ENCODE results near the gene KSR2.
"Not testable (repeated sequence)": the region's sequence is repeated elsewhere in the genome, so short reads cannot be mapped to it uniquely, and the experiment has no call there.

Gene KSR2

DNA sequence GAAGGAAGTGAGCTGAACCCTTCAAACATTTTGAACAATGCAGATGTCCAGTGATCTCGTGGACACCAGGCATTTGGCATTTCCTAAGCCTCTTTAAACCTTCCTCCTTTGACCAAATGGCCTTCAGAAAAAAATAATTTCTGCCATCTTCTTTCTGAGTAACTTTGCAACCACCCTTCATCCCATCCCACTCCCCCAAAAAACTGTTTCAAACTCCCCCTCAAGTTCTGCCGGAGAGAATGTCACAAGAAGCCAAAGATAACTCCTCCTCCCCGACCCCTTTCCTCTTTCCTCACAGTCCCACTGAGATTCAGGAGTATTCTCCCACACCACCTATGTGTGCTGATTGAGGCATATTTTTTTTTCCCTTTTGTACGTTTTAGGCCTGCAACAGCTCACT lies 1.7 kb downstream of the KSR2 start:
- DNase-seq: no peak

GRCh38 chr12:117966511-117966910 lies 2.3 kb downstream of the KSR2 start:
- DNase-seq: no peak

- no peak for DNase-seq
These were observed 5.0 kb downstream of the KSR2 start for GRCh38 chr12:117963836-117964235.

DNA sequence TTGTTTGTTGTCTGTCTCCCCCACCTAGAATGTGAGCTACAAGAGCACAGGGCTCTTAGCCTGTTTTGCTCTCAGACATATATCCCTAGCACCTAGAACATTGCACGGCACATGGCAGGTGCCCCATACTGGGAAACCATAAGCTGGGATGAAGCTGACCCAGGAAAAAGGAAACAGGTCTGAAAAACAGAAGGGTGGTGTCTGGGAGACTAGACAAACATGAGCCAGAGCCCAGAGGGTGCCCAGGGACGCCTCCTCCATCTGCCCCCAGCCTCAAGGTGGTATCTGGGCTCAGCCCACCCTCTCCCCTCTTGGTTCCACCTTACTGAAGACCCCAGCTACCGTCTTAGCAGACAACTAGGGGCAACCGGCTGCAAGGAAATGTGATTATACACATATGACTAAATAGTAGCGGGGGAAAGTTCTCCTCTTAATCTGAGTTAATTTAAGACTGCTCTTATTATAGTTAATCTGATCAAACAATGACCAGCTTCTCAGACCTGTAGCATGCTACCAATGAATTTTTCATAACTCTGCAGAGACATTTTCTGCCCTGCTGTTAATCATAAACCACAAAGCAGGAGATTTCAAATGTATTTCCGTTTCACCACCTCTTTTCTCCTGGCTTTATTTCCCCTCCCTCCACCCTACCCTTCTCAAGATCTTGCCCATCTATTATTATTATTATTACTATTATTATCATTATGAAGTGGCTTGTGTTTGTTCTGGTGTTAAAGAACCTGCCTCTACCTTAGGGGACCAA lies 31.9 kb downstream of the KSR2 start:
- DNase-seq: no peak

DNA sequence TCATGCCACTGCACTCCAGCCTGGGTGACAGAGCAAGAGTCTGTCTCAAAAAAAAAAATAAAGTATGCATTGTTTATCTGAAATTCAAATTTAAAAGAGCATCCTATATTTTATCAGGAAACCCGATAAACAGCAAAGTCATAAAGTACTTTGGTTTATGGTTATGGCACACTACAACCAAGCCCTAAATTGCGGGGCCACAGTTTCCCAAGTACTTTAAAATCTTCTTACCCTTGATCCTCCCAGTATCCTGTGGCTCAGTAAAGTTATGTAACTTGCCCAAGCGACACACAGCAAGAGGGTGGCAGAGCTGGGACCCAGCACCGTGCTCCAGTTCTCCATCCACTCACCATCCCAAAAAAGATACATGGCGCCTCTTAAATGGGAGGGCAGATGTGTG lies 35.2 kb downstream of the KSR2 start:
- DNase-seq: no peak

- DNase-seq: no peak
These were observed 42.3 kb downstream of the KSR2 start for GRCh38 chr12:117926391-117926899.

- no peak for DNase-seq
These were observed 46.6 kb downstream of the KSR2 start for GRCh38 chr12:117921929-117922777.

GRCh38 chr12:117919479-117919878 lies 49.3 kb downstream of the KSR2 start:
- no peak for DNase-seq

DNA sequence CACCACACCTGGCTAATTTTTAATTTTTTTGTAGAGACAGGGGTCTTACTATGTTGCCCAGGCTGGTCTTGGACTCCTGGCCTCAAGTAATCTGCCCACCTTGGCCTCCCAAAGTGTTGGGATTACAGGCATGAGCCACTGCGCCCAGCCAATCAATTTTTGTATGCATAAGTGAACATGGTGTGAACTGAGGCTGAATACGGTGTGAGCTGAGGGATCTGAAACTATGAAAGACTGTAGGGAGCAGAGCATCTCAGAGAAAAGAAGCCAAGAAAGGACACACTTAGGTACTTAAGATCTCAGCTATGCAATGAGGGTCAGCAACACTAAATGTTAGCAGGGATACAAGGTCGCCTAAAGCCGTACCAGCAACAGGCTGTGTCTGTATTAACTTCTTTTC lies 54.1 kb downstream of the KSR2 start:
- DNase-seq: no peak

DNA sequence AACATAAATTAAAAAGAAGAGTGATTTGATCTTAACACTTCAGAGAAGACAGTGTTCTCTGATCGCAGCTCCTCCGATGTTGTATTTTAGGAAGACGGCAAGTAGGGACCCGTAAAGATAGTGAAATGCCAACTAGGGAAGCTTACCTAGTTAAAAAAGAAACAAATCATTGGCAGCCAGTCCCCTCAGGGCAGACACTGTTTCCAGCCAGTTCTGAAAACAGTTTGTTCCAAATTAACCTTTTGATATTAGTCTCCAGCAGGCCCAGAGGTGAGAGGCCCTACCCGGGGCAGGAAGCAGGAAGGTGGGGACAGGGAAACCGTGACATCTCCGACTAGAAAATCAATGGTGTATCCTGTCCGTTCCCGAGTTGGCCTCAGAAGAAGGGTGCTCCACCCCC lies 56.0 kb downstream of the KSR2 start:
- no peak for DNase-seq

GRCh38 chr12:117908411-117908810 lies 60.4 kb downstream of the KSR2 start:
- DNase-seq: no peak

DNA sequence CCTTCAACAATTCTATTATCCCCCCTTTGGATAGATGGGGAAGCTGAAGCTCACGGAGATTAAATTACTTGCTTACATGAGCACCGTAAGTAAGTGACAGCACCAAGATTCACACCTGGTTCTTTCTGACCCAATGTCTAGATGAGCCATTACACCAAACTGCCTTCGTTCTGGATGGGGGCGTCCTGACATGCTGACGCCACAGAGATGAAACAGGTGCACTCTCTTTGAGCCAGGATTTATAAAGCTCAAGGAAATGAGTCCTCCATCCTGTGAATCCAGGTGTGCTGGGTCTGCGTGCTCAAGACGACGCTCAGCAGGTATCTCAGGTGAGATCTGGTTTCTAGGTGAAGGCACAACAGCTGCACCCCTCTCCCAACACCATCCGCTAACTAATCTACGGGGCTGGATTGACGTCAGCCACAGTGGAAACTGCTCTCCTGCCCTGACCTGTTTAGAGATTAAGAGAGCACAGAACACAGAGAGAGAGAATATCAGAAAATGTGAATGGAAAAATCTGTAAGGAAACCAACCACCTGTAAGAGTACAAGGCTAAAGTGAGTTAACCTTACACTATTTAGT lies 61.6 kb downstream of the KSR2 start:
- DNase-seq: no peak

GRCh38 chr12:117904051-117904450 lies 64.7 kb downstream of the KSR2 start:
- no peak for DNase-seq

- DNase-seq: no peak
These were observed 65.5 kb downstream of the KSR2 start for GRCh38 chr12:117903110-117903840.

DNA sequence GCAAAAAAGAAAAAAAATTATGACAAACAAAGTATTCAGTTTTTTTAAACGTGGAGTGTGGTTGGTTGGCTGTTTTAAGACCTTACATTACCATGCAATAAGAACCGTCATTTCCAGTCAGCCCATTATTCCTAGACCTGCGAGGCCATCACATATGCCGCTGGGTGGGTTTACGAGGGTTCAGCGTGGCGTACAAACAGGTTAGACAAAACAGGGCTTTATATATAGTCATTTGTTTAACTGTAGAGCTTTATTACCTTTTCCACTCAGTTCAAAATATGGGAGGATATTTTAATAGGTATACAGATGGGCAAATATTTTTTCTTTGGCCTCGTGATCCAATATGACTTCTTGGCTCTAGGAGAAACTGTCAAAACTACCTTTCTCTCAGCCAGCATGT lies 67.2 kb downstream of the KSR2 start:
- no peak for DNase-seq

DNA sequence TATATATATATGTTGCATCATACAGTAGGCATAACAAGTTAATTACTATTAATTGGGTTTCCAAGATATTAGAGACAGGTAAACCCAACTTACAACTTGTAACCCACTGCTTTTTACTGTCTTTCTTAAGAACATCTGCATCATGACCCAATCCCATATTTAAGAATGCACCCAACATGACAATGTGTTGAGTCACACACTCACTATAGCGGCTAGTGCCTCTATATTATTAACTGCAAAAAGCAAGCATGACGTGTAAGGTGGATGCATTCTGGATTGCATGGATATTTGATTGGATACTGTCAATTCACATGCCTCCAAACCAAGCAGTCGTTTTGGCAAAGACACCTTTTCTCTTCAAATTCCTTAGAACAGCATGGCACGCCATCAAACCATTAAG lies 68.2 kb downstream of the KSR2 start:
- DNase-seq: no peak

DNA sequence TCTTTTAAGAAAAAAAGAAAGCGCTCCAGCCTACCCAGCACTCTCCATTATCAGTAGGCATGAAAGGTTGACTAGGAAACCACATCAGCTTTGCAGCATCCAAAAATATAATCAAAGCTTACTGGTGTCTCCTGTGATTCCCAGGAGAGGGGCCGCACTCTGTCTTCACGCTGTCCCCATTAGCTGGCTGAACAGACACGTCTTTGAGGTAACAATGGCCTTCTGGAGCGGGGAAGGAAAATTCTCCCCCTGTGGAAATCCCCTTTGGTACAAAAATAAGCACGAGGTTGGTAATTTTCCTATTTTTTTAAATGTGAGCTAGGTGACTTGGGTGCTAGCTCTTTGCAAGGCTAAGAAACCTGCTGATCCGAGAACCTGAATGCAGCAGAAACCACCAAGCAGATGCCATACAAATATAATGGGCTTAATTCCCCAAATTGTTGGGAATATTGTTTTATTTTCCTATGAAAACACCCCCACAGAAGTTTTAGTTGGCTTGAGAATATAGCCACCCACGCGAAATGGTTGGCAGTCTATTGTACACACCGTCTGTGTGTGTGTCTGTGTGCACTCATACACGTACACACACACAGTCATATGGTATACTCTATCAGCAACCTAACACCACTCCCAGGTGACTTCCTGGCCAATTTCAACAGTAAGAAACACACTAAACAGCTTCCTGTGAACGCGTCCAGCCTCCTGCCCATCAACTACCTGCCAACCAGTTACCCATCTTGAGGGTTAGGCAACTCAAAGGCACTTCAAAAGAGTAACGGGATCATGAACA lies 71.2 kb downstream of the KSR2 start:
- no peak for DNase-seq

GRCh38 chr12:117896009-117896408 lies 72.8 kb downstream of the KSR2 start:
- DNase-seq: no peak

GRCh38 chr12:117892441-117892840 lies 76.3 kb downstream of the KSR2 start:
- no peak for DNase-seq

- DNase-seq: not testable (repeated sequence)
These were observed 77.5 kb downstream of the KSR2 start for GRCh38 chr12:117891265-117891664.

DNA sequence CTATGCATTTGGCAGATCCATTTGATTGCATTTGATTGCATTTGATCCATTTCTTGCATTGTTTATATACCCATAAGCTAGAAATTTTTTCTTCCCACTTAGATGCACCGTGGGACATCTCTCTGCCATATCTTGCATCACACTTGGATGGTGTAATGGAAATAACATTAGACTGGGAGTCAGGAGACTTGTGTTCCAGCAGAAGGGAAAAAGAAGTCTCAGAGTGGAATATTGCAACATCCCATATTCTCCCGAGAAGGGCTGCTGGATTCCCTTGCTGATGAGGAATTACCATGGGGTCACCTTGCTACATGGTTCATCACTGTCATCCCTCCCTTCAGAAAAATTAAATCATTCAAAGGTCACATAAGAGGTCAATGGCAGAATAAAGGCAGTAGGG lies 78.1 kb downstream of the KSR2 start:
- DNase-seq: no peak

DNA sequence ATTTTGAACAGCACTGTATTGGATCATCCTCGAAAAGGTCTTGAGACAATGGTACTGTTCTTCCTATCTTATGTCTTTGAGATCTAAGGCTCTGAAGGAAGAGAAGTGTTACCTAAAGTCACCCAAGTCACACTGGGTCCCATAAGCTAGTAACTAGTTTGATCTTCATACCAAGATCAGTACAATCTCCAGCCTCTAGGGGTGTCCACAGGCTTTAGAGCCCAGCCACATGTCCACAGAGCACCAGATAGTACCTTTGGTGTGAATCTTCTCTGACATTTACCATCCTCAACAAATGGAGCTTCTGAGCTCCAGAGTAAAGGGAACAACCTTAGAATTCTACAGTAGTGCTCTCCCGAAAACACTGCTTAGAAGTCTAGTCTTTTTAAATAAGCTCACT lies 78.7 kb downstream of the KSR2 start:
- no peak for DNase-seq
